Skeletal muscle satellite cell (primary cell): ENCODE results near the gene GAS7.

Experiments used
- H3K27me3 ChIP-seq: 2 replicates; pipeline ENCODE4 v1.7.0; 2013; ENCODE audit warnings: low read length; ENCODE audit not compliant: control insufficient read depth, insufficient read depth
- H3K36me3 ChIP-seq: 2 replicates; pipeline ENCODE4 v1.7.0; 2013; ENCODE audit warnings: mild to moderate bottlenecking, control low read depth, low read length; ENCODE audit not compliant: insufficient read depth
- H3K4me1 ChIP-seq: 2 replicates; pipeline ENCODE4 v1.7.0; 2013; ENCODE audit warnings: low read length; ENCODE audit not compliant: control insufficient read depth, insufficient read depth
- H3K4me2 ChIP-seq: 2 replicates; pipeline ENCODE4 v1.7.0; 2013; ENCODE audit warnings: mild to moderate bottlenecking, low read length
- H3K4me3 ChIP-seq: 2 replicates; pipeline ENCODE4 v1.7.0; 2013; ENCODE audit warnings: low read length
- H3K9ac ChIP-seq: 2 replicates; pipeline ENCODE4 v1.7.0; 2013; ENCODE audit warnings: mild to moderate bottlenecking, low read depth, low read length, moderate library complexity
- H3K9me3 ChIP-seq: replicated peaks from 2 replicates; pipeline ENCODE4 v1.7.0; 2013; ENCODE audit warnings: mild to moderate bottlenecking, control low read depth, low read length

Gene GAS7

GRCh38 chr17:10126616-10127501 is 71.5 kb downstream of the GAS7 start:
- Histone ChIP-seq H3K36me3 (no peaks in the 10 kb centered on the region), H3K9me3 (no peaks in the 10 kb centered on the region), H3K9ac (peak overlapping the region; percentile 8), H3K4me2 (peak overlapping the region; percentile 59), H3K4me3 (no peak overlapping the region), H3K27me3 (no peaks in the 10 kb centered on the region), H3K4me1 (peaks cover 21% of the 10 kb centered on the region)

- Histone ChIP-seq H3K9ac (no peak overlapping the region), H3K4me2 (no peak overlapping the region), H3K27me3 (no peaks in the 10 kb centered on the region), H3K9me3 (no peaks in the 10 kb centered on the region), H3K4me1 (peaks cover 21% of the 10 kb centered on the region), H3K36me3 (no peaks in the 10 kb centered on the region), H3K4me3 (no peak overlapping the region)
Measured at GRCh38 chr17:10126276-10126615, 72.2 kb downstream of the GAS7 start.

GRCh38 chr17:10125531-10126275 is 72.7 kb downstream of the GAS7 start:
- H3K9me3 ChIP-seq = no peaks in the 10 kb centered on the region
- no peak overlapping the region for H3K4me3 ChIP-seq
- peaks cover 21% of the 10 kb centered on the region for H3K4me1 ChIP-seq
- H3K36me3 ChIP-seq = no peaks in the 10 kb centered on the region
- no peak overlapping the region for H3K9ac ChIP-seq
- no peak overlapping the region for H3K4me2 ChIP-seq
- H3K27me3 ChIP-seq = no peaks in the 10 kb centered on the region

GRCh38 chr17:10123093-10123492 is 75.3 kb downstream of the GAS7 start:
- Histone ChIP-seq H3K9ac (no peak overlapping the region), H3K4me1 (peaks cover 17% of the 10 kb centered on the region), H3K27me3 (no peaks in the 10 kb centered on the region), H3K4me3 (no peak overlapping the region), H3K36me3 (no peaks in the 10 kb centered on the region), H3K9me3 (no peaks in the 10 kb centered on the region), H3K4me2 (no peak overlapping the region)

GRCh38 chr17:10121971-10122707 is 76.3 kb downstream of the GAS7 start:
- Histone ChIP-seq H3K4me1 (peaks cover 7% of the 10 kb centered on the region), H3K4me3 (no peak overlapping the region), H3K4me2 (no peak overlapping the region), H3K27me3 (no peaks in the 10 kb centered on the region), H3K9me3 (no peaks in the 10 kb centered on the region), H3K36me3 (no peaks in the 10 kb centered on the region), H3K9ac (no peak overlapping the region)

- Histone ChIP-seq H3K27me3 (no peaks in the 10 kb centered on the region), H3K4me2 (no peak overlapping the region), H3K4me1 (no peaks in the 10 kb centered on the region), H3K4me3 (no peak overlapping the region), H3K9ac (no peak overlapping the region), H3K9me3 (no peaks in the 10 kb centered on the region), H3K36me3 (no peaks in the 10 kb centered on the region)
Measured at GRCh38 chr17:10120749-10121148, 77.7 kb downstream of the GAS7 start.

- H3K36me3 ChIP-seq = no peaks in the 10 kb centered on the region
- no peak overlapping the region for H3K4me2 ChIP-seq
- H3K9me3 ChIP-seq = no peaks in the 10 kb centered on the region
- no peak overlapping the region for H3K4me3 ChIP-seq
- peaks cover 6% of the 10 kb centered on the region for H3K4me1 ChIP-seq
- H3K9ac ChIP-seq = no peak overlapping the region
- no peaks in the 10 kb centered on the region for H3K27me3 ChIP-seq
Measured at GRCh38 chr17:10120109-10120485, 78.3 kb downstream of the GAS7 start.

- H3K27me3 ChIP-seq = no peaks in the 10 kb centered on the region
- H3K4me3 ChIP-seq = no peak overlapping the region
- no peaks in the 10 kb centered on the region for H3K36me3 ChIP-seq
- H3K4me2 ChIP-seq = no peak overlapping the region
- H3K4me1 ChIP-seq = peaks cover 11% of the 10 kb centered on the region
- H3K9ac ChIP-seq = no peak overlapping the region
- H3K9me3 ChIP-seq = no peaks in the 10 kb centered on the region
Measured at GRCh38 chr17:10119203-10120108, 79.0 kb downstream of the GAS7 start.

GRCh38 chr17:10118788-10119130 is 79.6 kb downstream of the GAS7 start:
- Histone ChIP-seq H3K4me1 (peaks cover 16% of the 10 kb centered on the region), H3K9me3 (no peaks in the 10 kb centered on the region), H3K9ac (no peak overlapping the region), H3K4me2 (no peak overlapping the region), H3K4me3 (no peak overlapping the region), H3K27me3 (no peaks in the 10 kb centered on the region), H3K36me3 (no peaks in the 10 kb centered on the region)

- no peaks in the 10 kb centered on the region for H3K9me3 ChIP-seq
- no peaks in the 10 kb centered on the region for H3K27me3 ChIP-seq
- H3K9ac ChIP-seq = no peak overlapping the region
- no peak overlapping the region for H3K4me2 ChIP-seq
- H3K4me1 ChIP-seq = peaks cover 16% of the 10 kb centered on the region
- no peak overlapping the region for H3K4me3 ChIP-seq
- no peaks in the 10 kb centered on the region for H3K36me3 ChIP-seq
Measured at GRCh38 chr17:10117581-10118001, 80.8 kb downstream of the GAS7 start.
